RKO (cell line): Measurements from ENCODE around the gene GGTLC3.
"Not testable (repeated sequence)": the region's sequence is repeated elsewhere in the genome, so short reads cannot be mapped to it uniquely, and the experiment has no call there.

Source experiments
- DNase-seq: peaks from one replicate; pipeline ENCODE4 v3.0.0-alpha.2; 2016; ENCODE audit warnings: low spot score

Gene GGTLC3

DNA sequence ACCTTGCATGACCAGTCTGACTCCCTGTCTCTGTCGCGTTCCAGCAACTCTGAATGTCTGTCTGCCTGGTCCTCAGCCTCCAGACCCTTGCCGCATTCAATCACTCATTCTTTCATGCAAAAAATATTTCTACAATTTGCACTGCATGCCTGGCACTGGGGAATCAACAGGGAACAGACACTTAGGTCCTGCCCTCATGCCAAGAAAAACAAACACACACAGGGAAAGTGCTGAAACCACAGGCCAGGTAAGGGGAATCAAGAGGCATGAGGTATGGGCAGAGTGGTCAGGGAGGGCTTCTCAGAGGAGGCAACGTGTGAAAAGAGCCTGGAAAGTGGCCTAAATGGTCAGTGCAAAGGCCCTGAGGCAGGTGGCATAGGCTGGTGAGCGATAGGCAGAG lies at the start of gene GGTLC3:
Gene GGTLC3, minus strand, starts transcription at position 101 of the 400 bp plus-strand sequence. CDS start 264 bp downstream, outside the sequence.
- DNase-seq = not testable (repeated sequence)

DNA sequence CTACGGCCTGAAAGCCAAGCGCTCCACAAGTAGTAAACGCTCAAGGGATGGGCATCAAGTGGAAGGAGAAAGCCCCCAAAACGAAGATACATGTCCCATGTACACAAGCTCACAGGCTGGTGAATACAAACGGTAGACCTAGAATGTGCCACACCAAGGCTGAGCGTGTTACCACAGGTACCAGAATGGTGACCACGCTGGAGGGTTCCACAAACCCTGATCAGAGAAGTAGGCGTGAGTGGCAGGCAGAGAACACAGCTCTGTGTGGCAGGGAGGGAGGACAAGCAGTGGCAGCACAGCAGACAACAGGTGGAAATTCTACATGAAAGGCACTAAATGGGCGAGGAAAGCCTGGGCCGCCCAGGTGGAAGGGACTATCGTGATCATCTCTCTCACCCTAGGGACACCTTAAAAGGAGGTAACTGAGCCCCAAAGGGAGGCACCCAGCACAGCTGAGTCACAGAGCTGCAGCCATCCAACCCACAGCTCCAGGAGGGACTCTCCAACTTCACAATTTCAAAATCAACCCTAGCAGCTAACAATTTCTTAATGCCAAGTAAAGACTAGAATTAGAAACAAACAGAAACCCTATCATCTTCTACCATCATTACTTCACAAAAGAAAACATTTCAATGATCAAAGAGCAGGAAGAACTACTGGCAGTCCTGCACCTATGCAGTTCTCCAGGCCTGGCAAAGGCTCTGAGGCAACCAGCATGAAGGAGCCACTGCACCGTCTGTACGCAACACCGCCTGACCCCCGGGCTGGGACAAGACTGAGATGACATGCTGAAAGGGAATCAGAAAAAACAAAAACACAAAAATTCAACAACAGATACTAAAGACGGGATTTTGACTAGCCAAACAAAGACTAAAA lies 42.4 kb upstream of the GGTLC3 start:
- DNase-seq = not testable (repeated sequence)

DNA sequence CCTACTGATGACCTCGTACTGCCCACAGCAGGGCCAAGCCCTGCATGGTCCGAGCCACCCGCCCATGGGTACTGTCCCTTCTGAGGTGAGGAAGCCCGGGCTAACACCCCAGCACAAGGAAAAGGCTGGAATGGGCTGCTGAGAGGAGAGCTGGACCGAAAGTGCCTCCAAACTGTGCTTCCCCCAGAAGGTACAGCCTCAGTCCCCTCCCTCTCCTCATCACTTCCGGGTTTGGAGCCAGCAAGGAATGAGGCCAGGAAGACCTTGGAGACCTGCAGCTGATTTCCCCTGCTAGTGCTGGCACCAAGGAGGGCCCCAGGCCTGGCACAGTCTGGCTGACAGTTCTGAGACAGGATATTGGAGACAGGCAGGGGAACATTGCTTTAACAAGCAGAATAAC lies 41.0 kb upstream of the GGTLC3 start:
- not testable (repeated sequence) for DNase-seq

DNA sequence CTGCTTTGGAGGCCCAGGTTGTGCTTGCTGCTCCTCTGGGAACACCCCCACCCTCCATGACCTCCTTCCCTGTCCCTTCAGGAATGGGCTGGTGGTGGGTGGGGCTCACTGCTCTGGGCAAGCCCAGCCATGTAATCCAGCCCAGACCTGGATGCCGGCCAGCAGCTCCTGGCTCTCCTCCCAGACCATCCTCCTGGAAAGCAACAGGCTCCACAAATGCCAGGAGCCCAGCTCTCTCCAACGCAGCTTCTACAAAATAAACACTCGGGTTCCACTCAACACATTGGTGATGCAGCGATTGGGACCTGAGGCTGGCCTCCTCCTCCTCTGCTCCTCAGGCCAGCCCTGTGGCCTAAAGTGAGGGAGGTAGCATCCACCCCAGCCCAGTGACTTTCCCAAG lies 40.6 kb upstream of the GGTLC3 start:
- DNase-seq = not testable (repeated sequence)

DNA sequence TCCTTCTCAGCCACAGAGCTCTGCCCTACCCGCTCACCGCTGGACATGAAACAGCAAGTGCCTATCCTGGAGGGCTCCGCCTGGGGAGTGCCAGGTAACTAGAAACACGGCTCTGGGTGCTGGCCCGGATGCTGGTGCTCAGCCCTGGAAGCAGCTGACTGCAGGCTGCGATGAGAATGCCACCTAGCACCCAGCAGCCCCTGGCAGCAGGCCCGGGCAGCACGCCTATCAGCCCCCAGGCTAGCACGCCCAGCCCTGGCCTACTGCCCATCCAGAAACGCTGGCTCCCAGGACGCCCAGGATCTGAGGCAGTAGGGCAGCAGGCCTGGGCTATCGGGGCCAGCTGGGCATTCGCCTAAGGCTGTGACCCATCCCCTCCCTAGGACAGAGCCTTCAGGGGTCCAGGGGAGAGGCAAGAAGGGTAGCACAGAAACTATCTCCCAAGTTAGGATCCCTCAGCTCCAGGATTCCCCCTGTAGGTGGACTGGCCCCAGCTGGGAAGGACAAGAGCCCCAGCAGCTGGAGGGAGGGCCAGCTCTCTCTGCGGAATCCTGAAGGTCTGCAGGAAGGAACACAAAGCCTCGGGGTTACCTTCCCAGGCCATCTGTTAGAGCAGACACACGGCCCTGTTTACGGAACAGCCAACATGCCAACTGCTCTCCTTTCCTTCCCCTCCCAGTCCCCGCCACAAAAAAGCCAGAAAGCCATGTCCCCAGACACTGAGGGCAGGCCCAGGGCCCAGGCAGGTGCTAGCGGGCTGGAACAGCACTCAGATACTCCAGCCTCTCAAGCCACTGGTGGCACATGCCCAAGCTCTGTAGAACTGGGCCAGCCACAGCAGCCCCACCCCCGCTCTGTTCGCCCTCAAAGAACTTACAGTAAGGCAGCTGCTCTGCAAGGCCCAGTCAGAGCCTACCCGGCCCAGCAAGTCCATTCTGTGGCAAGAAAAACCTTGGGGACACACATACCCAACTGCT lies 36.6 kb upstream of the GGTLC3 start:
- DNase-seq = not testable (repeated sequence)

DNA sequence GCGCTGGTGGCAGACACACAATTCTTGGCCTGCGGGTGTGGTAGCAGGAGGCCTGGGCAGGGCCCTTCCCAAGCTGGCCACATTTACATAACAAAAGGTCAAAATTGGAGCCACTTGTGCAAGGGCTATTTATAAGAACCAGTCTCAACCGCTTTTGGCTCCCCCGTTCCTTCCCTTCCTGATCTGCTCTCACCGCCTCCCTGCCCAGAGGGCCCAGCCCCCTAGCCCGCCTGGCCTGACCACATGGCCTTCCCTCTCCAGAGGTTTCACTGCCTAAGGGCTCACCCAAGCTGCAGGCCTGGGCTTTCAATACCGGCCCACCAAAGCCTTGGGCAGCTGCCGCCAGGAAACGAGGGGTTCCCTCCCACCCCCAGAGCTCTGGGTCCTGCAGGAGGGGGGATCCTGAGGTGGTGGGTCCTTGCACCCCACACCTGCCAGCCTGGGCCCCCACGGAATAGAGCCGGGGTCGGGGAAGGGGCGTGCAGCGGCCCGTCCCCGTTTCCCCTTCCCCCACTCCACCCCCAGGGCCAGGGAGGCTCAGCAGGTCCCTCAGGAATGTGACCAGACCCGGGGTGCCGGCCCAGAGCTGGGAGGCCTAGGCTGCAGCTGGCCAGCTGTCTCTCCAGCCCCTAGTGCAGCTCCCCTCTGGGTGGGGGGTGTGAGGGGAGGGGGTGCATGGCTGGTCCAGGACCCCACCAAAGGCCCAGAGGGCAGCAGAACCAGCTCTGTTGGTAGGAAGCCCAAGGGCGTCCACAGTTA lies 35.1 kb upstream of the GGTLC3 start:
- DNase-seq = not testable (repeated sequence)

DNA sequence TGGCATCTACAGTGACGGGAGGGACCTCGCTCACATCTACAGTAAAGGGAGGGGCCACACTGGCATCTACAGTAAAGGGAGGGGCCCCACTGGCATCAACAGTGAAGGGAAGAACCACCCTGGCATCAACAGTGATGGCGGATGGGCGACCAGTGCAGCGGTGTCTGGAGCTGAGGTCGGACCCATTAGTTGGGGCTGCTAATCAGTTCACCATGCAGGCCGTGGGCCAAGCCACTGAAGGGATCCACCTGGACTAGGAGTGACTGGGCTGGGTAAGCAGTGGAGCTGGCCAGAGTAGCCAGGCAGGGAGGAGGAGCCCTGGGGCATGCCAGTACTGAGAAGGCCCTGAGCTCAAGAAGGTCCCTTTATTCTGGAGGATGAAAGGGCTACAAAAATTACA lies 33.1 kb upstream of the GGTLC3 start:
- DNase-seq = not testable (repeated sequence)

DNA sequence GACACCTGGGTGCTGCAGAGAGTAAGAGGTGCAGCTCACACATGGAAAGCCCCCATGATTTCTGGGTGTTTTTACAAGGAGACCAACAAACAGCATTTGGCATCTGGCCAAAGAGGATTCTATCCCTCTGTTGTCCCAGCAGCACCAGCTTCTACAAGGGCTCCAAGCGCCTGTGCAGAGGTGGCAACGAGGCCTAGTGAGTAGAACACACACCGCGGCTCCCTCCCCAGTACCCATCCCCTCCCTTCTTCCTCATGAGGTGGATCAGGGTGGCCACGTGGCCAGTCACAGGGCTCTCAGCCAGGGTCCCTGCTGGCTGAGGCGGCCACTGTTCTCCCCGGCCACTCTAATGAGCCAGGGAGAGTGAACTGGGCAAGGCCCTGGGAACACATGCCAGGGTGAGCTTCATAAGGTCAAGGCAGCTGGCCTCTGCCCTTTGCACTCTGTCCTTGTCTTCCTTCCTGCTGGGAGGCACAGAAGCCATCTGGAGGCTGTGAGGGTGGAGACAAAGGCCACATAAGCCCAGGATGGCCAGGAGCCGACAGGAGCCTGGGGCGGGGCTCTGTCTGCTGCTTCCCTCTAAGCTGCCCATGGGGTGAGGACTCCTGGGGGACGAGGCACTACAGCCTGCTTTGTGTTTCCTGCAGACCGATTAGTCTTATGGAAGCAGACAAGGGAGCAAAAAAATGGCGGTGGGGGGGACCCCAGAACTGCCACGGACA lies 31.7 kb upstream of the GGTLC3 start:
- not testable (repeated sequence) for DNase-seq

DNA sequence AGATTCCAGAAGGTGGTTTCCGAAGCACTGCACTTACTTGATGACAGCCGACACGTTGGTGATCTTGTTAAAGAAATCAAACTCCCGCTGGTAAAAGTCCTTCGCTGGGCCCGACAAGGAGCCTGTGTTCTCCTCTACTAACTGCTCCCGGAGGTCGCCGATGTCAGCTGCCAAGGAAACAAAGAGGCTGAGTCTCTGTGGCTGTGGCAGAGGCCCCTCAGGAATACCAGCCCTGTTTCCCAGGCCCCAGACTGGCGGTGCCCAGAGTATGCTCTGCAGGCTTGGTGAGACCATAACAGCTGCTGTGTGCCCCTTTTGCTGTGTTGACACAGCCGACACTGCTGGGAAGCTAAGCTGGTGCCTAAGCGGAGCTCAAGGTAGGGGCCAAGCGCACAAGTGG lies 26.7 kb upstream of the GGTLC3 start:
- DNase-seq = not testable (repeated sequence)

DNA sequence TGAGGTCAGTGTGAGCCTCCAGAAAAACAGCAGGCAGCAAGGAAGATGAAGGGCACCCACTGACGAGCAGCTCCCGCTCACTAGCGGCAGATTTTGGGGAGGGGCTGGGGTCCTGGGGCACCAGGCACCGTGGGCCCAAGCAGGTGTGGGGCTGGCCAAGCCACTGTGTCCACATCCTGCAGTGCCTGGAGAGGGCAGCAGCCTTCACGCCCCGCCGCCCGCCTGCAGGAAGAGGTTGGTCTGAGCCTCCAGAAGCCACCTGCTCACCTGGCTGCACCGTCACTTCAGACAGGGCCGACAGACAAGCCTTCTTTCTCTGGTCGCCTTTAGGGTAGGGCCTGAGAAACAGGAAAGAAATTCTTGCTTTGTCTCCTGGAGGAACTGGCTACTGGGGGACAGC lies 25.4 kb upstream of the GGTLC3 start:
- DNase-seq = not testable (repeated sequence)

DNA sequence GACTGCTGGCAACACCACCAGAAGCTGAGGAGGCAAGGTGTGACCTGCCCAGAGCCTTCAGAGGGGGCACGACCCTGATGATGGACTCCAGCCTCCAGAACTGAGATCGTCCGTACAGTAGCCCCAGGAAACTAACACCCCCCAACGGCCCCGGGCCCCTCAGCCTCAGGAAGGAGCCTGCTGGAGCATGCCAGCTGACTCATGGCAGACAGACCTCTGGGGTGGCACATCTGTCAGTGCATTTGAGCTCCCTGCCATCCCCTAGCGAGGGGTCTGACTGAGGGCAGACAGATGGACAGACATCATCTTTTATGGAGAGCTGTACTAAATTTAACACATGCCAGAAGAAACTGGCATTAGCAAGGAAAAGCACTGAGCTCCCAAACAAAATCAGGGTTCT lies 22.0 kb upstream of the GGTLC3 start:
- peak; percentile 0 for DNase-seq

DNA sequence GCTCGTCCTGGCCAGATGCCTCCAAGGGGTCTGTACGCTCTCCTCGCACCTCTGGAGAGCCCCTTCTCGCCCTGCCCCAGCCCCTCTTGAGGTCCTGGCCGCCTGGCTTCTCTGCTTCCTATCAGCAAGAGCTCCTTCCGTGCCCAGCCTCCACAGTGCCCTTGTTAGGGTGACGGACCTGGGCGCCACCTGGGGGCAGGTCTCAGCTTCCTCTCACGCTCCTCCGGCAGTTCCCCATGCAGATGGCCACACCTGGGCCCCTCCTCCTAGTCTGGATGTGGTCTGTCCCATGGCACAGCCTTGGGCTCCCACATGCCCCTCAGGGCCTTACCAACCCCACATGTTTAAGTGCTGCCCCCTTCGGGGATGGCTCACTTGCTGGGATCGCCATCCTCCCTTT lies 16.4 kb upstream of the GGTLC3 start:
- DNase-seq = not testable (repeated sequence)

DNA sequence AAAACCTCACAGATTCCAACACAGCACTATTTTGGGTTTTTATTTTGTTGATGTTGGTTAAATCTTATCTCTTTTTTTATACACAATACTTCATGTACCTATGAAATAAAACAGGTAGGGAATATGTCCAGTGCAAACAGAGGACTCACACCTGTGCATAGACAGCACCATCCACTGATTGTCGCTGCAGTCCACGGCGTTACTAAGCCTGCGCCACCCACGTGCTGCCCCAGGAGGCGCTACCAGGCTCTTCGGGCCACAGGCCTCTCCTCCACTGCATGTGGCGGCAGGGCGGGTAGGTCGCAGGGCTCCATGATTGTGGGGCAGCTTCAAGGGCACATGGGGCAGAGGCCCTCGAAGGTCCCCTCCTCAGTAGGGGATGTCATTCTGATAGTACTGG lies 15.7 kb upstream of the GGTLC3 start:
- not testable (repeated sequence) for DNase-seq

DNA sequence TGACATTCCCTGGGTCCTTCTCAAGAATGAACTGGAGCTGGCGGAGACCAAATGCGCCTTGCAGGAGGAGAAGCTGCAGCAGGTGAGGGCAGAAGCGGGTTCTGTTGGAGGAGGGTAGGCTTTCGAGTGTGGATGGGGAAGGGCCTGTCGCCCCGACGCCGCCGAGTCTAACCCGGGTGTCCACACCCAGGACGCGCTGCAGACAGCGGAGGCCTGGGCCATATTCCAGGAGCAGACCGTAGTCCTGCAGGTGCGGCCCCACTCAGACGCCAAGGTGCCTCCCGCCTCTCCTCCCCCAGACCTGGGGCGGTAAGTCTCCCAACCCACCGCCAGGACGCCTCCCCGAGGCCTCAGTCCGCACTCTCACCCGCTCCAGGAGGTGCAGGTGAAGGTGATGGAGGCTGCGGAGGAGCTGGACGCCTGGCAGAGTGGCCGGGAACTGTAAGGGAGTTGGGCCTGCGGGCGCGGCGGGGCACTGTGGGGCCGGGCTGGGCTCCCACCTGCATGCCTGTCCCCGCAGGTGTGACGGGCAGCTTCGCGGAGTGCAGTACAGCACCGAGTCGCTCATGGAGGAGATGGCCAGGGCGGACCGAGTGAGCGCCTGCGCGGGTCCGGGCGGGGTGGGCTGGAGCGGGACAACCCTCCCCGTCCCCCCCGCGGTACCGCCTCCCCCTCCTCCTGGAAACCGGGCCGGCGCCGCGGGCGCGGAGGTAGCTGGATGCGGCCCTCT lies 11.6 kb upstream of the GGTLC3 start:
- not testable (repeated sequence) for DNase-seq

DNA sequence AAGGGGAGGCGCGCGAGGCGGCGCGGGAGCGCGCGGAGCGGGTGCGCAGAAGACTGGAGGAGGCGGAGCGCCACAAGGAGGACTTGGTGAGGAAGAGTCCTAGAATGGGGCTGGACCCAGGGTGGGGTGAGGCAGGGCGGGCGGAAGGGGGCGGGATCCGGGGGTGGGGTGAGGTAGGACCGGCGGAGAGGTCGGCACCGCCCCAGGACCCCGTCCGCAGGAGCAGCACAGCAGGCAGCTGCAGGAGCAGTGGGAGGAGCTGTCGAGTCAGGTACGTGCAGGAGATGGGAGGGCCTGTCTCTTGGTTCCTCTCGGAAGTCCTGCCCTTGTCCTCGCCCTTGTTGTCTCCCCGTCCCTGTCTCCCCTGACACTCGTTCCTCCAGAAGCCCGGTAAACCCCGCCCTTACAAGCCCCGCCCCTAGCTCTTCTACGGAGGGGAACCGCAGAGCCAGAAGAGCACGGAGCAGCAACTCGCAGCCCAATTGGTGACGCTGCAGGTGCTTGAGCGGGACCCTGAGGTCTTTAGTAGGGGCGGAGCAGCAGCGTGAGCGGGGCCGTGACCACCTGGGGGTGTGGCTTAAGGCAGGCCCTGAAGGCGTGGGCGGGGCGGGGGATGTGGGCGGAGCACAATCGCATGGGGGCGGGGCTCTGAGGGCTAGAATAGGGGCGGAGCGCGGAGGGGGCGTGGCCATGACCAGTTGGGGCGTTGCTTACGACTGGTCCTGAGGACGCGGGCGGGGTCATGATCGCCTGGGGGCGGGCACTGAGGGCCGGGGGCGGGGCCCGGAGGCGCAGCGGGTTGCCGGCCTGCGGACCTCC lies 10.8 kb upstream of the GGTLC3 start:
- DNase-seq = peak; percentile 91

DNA sequence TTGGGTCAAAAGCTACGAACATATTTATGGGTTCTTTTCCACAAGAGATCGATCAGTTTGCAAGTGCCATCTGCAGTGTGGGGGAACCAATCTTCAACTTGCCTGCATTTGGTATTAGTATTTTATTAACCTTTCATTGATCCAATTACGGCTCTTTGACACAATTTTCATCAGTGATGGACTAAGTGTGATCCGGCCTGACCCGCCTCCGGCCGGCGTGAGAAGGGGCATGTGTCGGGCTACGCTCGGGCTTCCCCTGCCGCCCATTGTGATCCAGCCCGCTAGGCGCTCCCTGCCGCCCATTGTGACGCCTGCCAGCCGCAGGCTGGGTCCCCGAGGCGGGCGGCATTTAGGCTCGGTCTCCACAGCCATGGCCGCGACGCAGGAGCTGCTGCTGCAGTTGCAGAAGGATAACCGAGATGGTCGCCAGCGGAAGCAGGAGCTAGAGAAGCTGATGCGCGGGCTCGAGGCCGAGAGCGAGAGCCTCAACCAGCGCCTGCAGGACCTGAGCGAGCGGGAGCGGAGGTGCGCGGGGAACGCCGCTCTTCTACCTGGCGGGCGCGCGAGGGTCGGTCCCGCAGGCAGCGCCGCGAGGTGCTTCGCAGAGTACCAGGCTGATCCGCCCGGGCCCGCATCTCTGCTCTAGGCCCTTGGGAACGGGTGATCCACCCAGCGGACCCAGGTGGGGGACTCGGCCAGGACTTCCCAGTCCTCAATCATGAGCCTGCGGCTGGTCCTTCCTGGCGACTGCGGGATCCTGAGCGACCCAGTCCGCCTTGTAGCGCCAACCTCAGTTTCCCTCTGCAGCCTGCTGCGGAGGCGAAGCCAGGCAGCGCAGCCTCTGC lies 10.0 kb upstream of the GGTLC3 start, which contains the start of gene TMEM191B:
Gene TMEM191B, plus strand, starts transcription at position 51 of the 845 bp plus-strand sequence. Its CDS starts 179 bp downstream, at position 230.
- DNase-seq = not testable (repeated sequence)

DNA sequence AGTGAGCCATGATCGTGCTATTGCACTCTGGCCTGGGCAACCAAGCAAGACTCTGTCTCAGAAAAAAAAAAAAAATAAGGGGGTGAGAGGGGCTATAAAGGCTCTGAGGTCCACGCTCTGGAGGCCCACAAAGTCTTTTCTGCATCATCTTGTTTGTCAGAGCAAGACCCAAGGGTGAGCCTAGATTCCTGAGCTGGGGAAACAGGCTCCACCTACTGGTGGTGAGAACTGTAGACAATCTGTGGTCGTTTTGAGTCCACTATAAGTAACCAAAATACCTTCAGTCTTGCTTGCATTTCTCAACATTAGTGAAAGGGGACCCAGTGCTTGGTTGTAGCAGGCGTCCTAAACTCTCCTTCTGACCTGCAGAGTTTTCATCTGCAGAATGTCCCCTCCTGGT lies 5.4 kb upstream of the GGTLC3 start:
- DNase-seq = not testable (repeated sequence)

DNA sequence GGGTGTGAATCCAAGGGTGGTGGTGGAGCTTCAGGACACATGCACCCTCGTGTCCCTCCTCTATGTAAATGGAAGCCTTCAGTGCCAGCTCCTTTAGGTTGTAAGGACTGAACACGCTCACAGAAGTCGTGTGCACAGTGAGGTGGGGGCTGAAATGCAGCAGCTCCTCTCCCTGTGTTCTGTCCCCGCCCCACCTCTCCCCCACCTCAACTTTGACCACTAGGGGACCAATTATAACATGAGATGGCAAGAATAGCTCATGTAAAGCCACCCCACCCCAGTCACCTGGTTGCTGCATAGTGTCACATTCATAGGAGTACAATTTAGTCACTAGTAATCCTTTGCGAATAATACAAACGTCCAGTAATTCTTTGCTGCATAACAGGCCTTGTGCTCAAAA lies 4.8 kb upstream of the GGTLC3 start:
- not testable (repeated sequence) for DNase-seq
